HUES64 (cell line): ENCODE results near the gene PPM1M.

Experiments used
- H3K27ac ChIP-seq: 2 replicates; pipeline ENCODE4 v1.7.0; 2013; ENCODE audit warnings: low read depth, low read length, inconsistent platforms
- H3K27me3 ChIP-seq: 2 replicates; pipeline ENCODE4 v1.6.1; 2013; ENCODE audit warnings: mild to moderate bottlenecking, low read length; ENCODE audit not compliant: insufficient read depth
- H3K36me3 ChIP-seq: 2 replicates; pipeline ENCODE4 v1.6.1; 2013; ENCODE audit warnings: mild to moderate bottlenecking, low read length; ENCODE audit not compliant: insufficient read depth
- H3K4me1 ChIP-seq: 2 replicates; pipeline ENCODE4 v1.6.1; 2013; ENCODE audit warnings: mild to moderate bottlenecking, low read length, moderate library complexity; ENCODE audit not compliant: insufficient read depth
- H3K4me3 ChIP-seq: 2 replicates; pipeline ENCODE4 v1.5.1; 2013; ENCODE audit warnings: mild to moderate bottlenecking, low read length, moderate library complexity
- H3K9ac ChIP-seq: 2 replicates; pipeline ENCODE4 v1.6.1; 2013; ENCODE audit warnings: mild to moderate bottlenecking, low read depth, low read length
- H3K9me3 ChIP-seq: 2 replicates; pipeline ENCODE4 v1.6.1; 2013; ENCODE audit warnings: low read depth, low read length; ENCODE audit not compliant: insufficient read depth
- WGBS: fragments of 150-250, 120-280 bp; methylation state at CpG from one replicate; pipeline ENCODE4 v1.1.7; 2013; ENCODE audit warnings: missing lambda C conversion rate; 5-methylcytosine and 5-hydroxymethylcytosine counted together

The PPM1M gene

GRCh38 chr3:52218026-52218425, 27.5 kb upstream of the PPM1M start:
- 91% methylated on average over 3 of the region's 3 CpGs for WGBS
- no peak overlapping the region for H3K4me3 ChIP-seq
- H3K9ac ChIP-seq: no peak overlapping the region
- peaks cover 23% of the 10 kb centered on the region for H3K36me3 ChIP-seq
- H3K27ac ChIP-seq: no peak overlapping the region
- H3K4me1 ChIP-seq: no peaks in the 10 kb centered on the region
- H3K9me3 ChIP-seq: no peaks in the 10 kb centered on the region
- H3K27me3 ChIP-seq: no peaks in the 10 kb centered on the region

DNA sequence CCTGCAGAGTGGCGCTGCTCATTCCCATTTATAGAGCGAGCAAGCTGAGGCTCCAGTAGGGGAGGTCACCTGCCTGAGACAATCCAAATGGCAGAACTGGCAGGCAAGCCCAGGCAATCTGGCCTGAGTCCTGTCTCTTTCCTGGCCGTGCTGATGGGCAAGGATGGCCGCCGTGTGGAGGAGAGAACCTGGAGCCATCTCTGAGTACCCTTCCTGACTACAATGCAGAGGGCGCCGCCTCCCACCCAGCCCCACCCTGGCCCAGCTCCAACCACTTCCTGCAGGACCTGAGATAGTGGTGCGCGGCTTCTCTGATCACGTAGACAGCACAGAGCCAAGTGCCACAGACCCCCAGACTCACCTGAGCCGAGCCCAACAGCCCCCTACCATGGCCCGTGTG, 27.1 kb upstream of the PPM1M start:
- Histone ChIP-seq H3K9ac (no peak overlapping the region), H3K27me3 (no peaks in the 10 kb centered on the region), H3K36me3 (peaks cover 19% of the 10 kb centered on the region), H3K4me3 (no peak overlapping the region), H3K9me3 (no peaks in the 10 kb centered on the region), H3K27ac (no peak overlapping the region), H3K4me1 (no peaks in the 10 kb centered on the region)
- 88% methylated on average over 12 of the region's 12 CpGs for WGBS

- Histone ChIP-seq H3K9me3 (no peaks in the 10 kb centered on the region), H3K27me3 (no peaks in the 10 kb centered on the region), H3K4me1 (no peaks in the 10 kb centered on the region), H3K36me3 (peaks cover 13% of the 10 kb centered on the region), H3K27ac (no peak overlapping the region), H3K4me3 (no peak overlapping the region), H3K9ac (no peak overlapping the region)
- 68% methylated on average over 6 of the region's 6 CpGs for WGBS
Measured at GRCh38 chr3:52218937-52219650, 26.5 kb upstream of the PPM1M start.

GRCh38 chr3:52220380-52221026, 25.1 kb upstream of the PPM1M start:
- H3K9ac ChIP-seq: no peak overlapping the region
- no peaks in the 10 kb centered on the region for H3K4me1 ChIP-seq
- H3K27me3 ChIP-seq: no peaks in the 10 kb centered on the region
- WGBS: 28% methylated on average over 9 of the region's 9 CpGs
- H3K36me3 ChIP-seq: no peaks in the 10 kb centered on the region; the same call in 1 of the 2 replicates
- no peaks in the 10 kb centered on the region for H3K9me3 ChIP-seq
- no peak overlapping the region for H3K4me3 ChIP-seq
- H3K27ac ChIP-seq: no peak overlapping the region

DNA sequence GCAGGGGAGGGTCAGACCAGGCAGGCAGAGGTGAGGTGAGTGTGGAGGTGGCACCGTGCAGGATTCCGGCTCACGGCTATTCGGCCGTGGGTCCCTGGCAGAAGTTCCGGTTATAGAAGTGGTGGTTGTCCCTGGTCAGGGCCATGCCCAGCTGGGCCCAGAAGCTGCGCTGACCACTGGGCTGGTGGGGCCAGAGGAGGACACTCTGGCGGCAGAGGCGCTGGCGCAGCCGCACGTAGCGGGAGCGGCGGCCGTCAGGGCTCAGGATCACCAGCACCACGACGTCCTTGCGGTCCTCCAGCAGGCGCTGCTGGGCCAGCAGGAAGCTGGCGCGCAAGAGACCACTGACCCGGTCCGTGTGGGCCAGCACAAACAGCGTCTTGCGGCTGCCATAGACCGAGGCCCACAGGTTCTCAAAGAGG, 24.4 kb upstream of the PPM1M start:
- Histone ChIP-seq H3K9me3 (no peaks in the 10 kb centered on the region), H3K4me1 (no peaks in the 10 kb centered on the region), H3K4me3 (no peak overlapping the region), H3K9ac (no peak overlapping the region), H3K27me3 (no peaks in the 10 kb centered on the region), H3K27ac (no peak overlapping the region), H3K36me3 (no peaks in the 10 kb centered on the region)
- 95% methylated on average over 27 of the region's 27 CpGs for WGBS

DNA sequence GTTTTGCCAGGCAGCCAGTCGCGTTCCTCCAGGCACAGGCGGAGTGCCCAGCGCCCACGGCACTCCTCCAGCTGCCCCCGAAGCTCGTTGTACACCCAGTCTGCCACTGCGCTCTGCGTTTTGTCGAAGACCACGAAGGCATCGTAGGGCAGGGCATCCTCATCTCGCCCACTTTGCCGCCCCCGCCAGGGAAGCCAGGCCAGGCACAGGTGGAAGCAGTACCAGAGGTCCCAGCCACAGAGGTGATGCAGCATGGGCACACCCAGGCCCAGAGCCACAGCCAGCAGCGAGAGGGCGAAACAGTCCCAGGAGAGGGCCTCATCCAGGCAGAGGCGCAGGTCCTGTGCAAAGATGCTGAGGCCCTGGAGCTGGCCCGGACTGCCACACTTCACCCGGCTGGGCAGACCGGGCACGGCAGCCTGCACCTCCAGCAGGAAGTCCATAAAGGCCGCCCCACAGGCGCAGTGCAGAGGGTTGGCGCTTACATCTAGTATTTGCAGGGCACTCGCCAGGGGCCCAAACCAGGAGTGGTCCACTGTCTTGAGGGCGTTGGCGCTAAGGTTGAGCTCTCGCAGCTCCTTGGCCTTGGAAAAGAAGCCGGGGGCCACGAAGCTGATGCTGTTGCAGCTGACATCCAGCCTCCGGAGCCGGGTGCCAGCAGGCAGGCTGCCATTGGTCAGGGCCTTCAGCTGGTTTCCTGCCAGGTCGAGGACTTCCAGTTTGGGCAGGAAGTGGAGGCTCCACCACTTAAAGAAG, 23.8 kb upstream of the PPM1M start:
- Histone ChIP-seq H3K4me3 (no peak overlapping the region), H3K4me1 (no peaks in the 10 kb centered on the region), H3K27ac (no peak overlapping the region), H3K36me3 (no peaks in the 10 kb centered on the region), H3K9me3 (no peaks in the 10 kb centered on the region), H3K27me3 (no peaks in the 10 kb centered on the region), H3K9ac (no peak overlapping the region)
- 94% methylated on average over 34 of the region's 34 CpGs for WGBS

GRCh38 chr3:52222319-52223221, 23.0 kb upstream of the PPM1M start:
- no peak overlapping the region for H3K27ac ChIP-seq
- H3K36me3 ChIP-seq: no peaks in the 10 kb centered on the region

DNA sequence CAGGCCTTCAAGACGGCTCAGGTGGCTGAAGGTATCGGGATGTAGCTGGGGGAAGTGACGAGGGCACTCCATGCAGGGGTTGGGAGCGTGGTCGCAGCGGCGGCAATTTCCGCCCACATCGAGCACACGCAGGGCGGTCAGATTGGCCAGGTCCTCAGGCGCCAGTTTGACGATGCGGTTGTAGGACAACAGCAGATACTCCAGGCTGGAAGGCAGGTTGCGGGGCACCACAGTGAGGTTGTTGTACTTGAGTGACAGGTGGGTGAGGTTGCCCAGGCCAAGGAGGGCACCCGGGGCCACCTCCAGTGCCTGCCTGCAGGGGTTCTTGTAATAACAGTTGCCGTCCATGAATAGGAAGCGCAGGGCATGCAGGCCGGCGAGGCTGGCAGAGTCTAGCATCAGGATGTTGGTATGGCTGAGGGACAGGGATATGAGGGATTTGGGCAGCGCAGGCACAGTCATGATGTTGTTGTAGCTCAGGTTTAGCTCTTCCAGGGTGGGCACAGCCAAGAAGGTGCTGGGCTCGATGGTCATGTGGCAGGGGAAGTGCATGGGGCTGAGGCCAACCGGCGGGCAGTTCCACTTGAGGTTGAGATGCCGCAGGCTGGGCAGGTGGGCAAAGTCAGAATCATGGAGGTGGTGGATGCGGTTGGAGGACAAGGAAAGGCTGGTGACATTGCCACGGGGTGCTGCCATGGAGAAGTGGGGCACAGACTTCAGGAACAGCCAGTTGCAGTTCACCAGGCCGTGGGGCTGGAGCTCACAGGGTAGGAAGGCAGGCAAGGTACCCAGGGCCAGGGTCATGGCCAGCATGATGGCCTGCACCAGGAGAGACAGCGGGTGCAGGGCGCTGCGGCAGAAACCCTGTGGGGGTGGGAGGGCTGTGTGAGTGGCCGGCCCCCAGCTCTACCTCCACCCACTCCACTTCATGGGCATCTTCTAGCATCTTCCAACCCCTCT, 21.8 kb upstream of the PPM1M start:
- Histone ChIP-seq H3K4me1 (no peaks in the 10 kb centered on the region), H3K27ac (no peak overlapping the region), H3K9ac (no peak overlapping the region)

More at GRCh38 chr3:52222319-52223221, 23.0 kb upstream of the PPM1M start:
- H3K9ac ChIP-seq: no peak overlapping the region
- H3K4me1 ChIP-seq: no peaks in the 10 kb centered on the region
- H3K4me3 ChIP-seq: no peak overlapping the region
- no peaks in the 10 kb centered on the region for H3K27me3 ChIP-seq
- WGBS: 94% methylated on average over 41 of the region's 41 CpGs
- H3K9me3 ChIP-seq: no peaks in the 10 kb centered on the region

GRCh38 chr3:52225452-52226228, 19.9 kb upstream of the PPM1M start, which contains the start of gene TLR9:
Gene TLR9 (minus strand): TSS chr3:52225645. CDS start chr3:52225529, 116 bp downstream.
- H3K9ac ChIP-seq: no peak within 1 kb of the TSS
- H3K27me3 ChIP-seq: no peaks in the 10 kb centered on the region
- H3K9me3 ChIP-seq: no peaks in the 10 kb centered on the region
- no peak within 1 kb of the TSS for H3K27ac ChIP-seq
- no peaks in the 10 kb centered on the region for H3K4me1 ChIP-seq
- H3K36me3 ChIP-seq: peaks cover 22% of the 10 kb centered on the region
- WGBS: 84% methylated on average over 8 of the region's 9 CpGs
- H3K4me3 ChIP-seq: no peak within 1 kb of the TSS

More for the DNA sequence above, 21.8 kb upstream of the PPM1M start:
- Histone ChIP-seq H3K9me3 (no peaks in the 10 kb centered on the region), H3K27me3 (no peaks in the 10 kb centered on the region), H3K4me3 (no peak overlapping the region), H3K36me3 (peaks cover 3% of the 10 kb centered on the region)
- WGBS: 94% methylated on average over 31 of the region's 32 CpGs
